Lower leg skin (tissue), 3 donors: ENCODE measurements around the gene ITGB8.

Experiments
- CTCF ChIP-seq, 3 donors: fragments of 450-650 bp; IDR thresholded peaks; one replicate each; pipeline ENCODE4 v1.5.1; 2016; ENCODE audit warnings: antibody characterized with exemption in 3 of 3, mild to moderate bottlenecking in 3 of 3, moderate library complexity in 2 of 3
- POLR2A ChIP-seq, 2 donors: fragments of 450-650 bp; IDR thresholded peaks; one replicate each; pipeline ENCODE4 v1.6.1; 2016 to 2017; ENCODE audit warnings: antibody characterized with exemption in 2 of 2, mild to moderate bottlenecking in 1 of 2, moderate library complexity in 1 of 2

- TF ChIP-seq CTCF (IDR thresholded peaks at IDR 0.05) = no peak
- no peak for TF ChIP-seq POLR2A (IDR thresholded peaks at IDR 0.05)
Observed at GRCh38 chr7:20383351-20383750, 52.7 kb downstream of the ITGB8 start.
